Colonic mucosa (tissue), 4 donors: ENCODE data around the gene LTA4H. TPM values are rescaled to one million over a fixed set of nuclear protein-coding genes. Genes with fewer than 3 reads are reported as not detected.

Experiments
- DNase-seq: peaks from one replicate; pipeline ENCODE4 v3.0.0-alpha.2; 2020
- H3K27ac ChIP-seq: fragments of 200-600 bp; one replicate; pipeline ENCODE4 v1.8.0; 2021
- H3K27me3 ChIP-seq: fragments of 200-600 bp; one replicate; pipeline ENCODE4 v1.8.0; 2021
- H3K36me3 ChIP-seq: fragments of 200-600 bp; one replicate; pipeline ENCODE4 v1.8.0; 2021
- H3K4me1 ChIP-seq: fragments of 200-600 bp; one replicate; pipeline ENCODE4 v1.8.0; 2021; ENCODE audit warnings: mild to moderate bottlenecking
- H3K4me3 ChIP-seq: fragments of 200-600 bp; one replicate; pipeline ENCODE4 v1.8.0; 2021
- H3K9ac ChIP-seq, 2 donors: one replicate each; pipeline ENCODE4 v1.7.0; 2013; ENCODE audit warnings: control low read depth in 2 of 2, low read depth in 2 of 2, low read length in 2 of 2
- H3K9me3 ChIP-seq: fragments of 200-600 bp; one replicate; pipeline ENCODE4 v1.8.0; 2021
- CTCF ChIP-seq: fragments of 200-600 bp; IDR thresholded peaks from one replicate; pipeline ENCODE4 v1.8.0; 2022; ENCODE audit warnings: antibody characterized with exemption, mild to moderate bottlenecking
- intact Hi-C: fragments of 100-400 bp; cut with DNase I; formaldehyde crosslinking; loops from one replicate; pipeline ENCODE4 v1.14.1; 2022
- total RNA-seq, 2 donors: library from RNA; stranded (reverse); fragmentation: NEBNext Ultra II Directional in 1 of 2; extraction: Animal tissue kit (Norgen Biotek cat#: 25700) in 1 of 2; gene quantifications; one replicate each; pipeline ENCODE4 v1.2.1, GENCODE V29; 2021
- donor health status: healthy.
- donor health status: DM: no; HTN: no; CAD: no.
- donor health status: DM: no; HTN: no; CAD: no.

Gene LTA4H
- total RNA-seq, 2 donors from 2014 or later: 71.4 to 96.5 TPM

- H3K36me3 ChIP-seq: no peaks in the 10 kb centered on the region
- H3K4me3 ChIP-seq: no peak overlapping the region
- DNase-seq: no peak
- no peaks in the 10 kb centered on the region for H3K9me3 ChIP-seq
- no peak for TF ChIP-seq CTCF
- intact Hi-C loops: no loop called here
- H3K9ac ChIP-seq: no peak overlapping the region
- no peaks in the 10 kb centered on the region for H3K4me1 ChIP-seq
- H3K27me3 ChIP-seq: no peaks in the 10 kb centered on the region
- H3K27ac ChIP-seq: no peak overlapping the region
Observed at GRCh38 chr12:96054244-96054610, 18.8 kb upstream of the LTA4H start.

GRCh38 chr12:96053476-96054243 lies 18.3 kb upstream of the LTA4H start:
- no peaks in the 10 kb centered on the region for H3K9me3 ChIP-seq
- no peak overlapping the region for H3K27ac ChIP-seq
- intact Hi-C loops: no loop called here
- DNase-seq: no peak
- no peaks in the 10 kb centered on the region for H3K27me3 ChIP-seq
- TF ChIP-seq CTCF: no peak
- H3K36me3 ChIP-seq: no peaks in the 10 kb centered on the region
- no peak overlapping the region for H3K9ac ChIP-seq
- no peaks in the 10 kb centered on the region for H3K4me1 ChIP-seq
- no peak overlapping the region for H3K4me3 ChIP-seq

- Histone ChIP-seq H3K9me3 (no peaks in the 10 kb centered on the region), H3K36me3 (no peaks in the 10 kb centered on the region), H3K4me1 (peaks cover 4% of the 10 kb centered on the region), H3K4me3 (no peak overlapping the region), H3K27ac (no peak overlapping the region), H3K9ac (no peak overlapping the region), H3K27me3 (no peaks in the 10 kb centered on the region)
- intact Hi-C loops: no loop called here
- no peak for TF ChIP-seq CTCF
- no peak for DNase-seq
Observed at GRCh38 chr12:96051756-96052485, 16.5 kb upstream of the LTA4H start.

GRCh38 chr12:96050139-96050538 lies 14.8 kb upstream of the LTA4H start:
- Histone ChIP-seq H3K27me3 (no peaks in the 10 kb centered on the region), H3K4me1 (peaks cover 5% of the 10 kb centered on the region), H3K36me3 (no peaks in the 10 kb centered on the region), H3K27ac (no peak overlapping the region), H3K4me3 (no peak overlapping the region), H3K9ac (no peak overlapping the region), H3K9me3 (no peaks in the 10 kb centered on the region)
- no peak for DNase-seq
- TF ChIP-seq CTCF: no peak
- intact Hi-C loops: no loop called here

- Histone ChIP-seq H3K27me3 (no peaks in the 10 kb centered on the region), H3K9ac (no peak overlapping the region), H3K4me1 (peaks cover 5% of the 10 kb centered on the region), H3K36me3 (no peaks in the 10 kb centered on the region), H3K4me3 (no peak overlapping the region), H3K27ac (no peak overlapping the region), H3K9me3 (no peaks in the 10 kb centered on the region)
- intact Hi-C loops: no loop called here
- DNase-seq: no peak
- TF ChIP-seq CTCF: no peak
Observed at GRCh38 chr12:96049101-96049500, 13.7 kb upstream of the LTA4H start.
